GM12872 (cell line): Measurements from ENCODE around the gene SEPTIN5.

Source experiments
- CTCF ChIP-seq: IDR thresholded peaks from 3 replicates; pipeline ENCODE4 v1.5.1; 2011; ENCODE audit warnings: low read depth, mild to moderate bottlenecking, low read length, moderate library complexity; ENCODE audit not compliant: insufficient read depth

SEPTIN5 gene

GRCh38 chr22:19704355-19705015 is 9.8 kb upstream of the SEPTIN5 start:
- TF ChIP-seq CTCF: no peak

- no peak for TF ChIP-seq CTCF
Measured at GRCh38 chr22:19705181-19705934, 8.9 kb upstream of the SEPTIN5 start.

GRCh38 chr22:19706661-19707151 is 7.6 kb upstream of the SEPTIN5 start:
- no peak for TF ChIP-seq CTCF

- TF ChIP-seq CTCF: no peak
Measured at GRCh38 chr22:19707347-19708290, 6.7 kb upstream of the SEPTIN5 start.

GRCh38 chr22:19708321-19709011 is 5.8 kb upstream of the SEPTIN5 start:
- TF ChIP-seq CTCF: no peak

GRCh38 chr22:19709063-19709769 is 5.1 kb upstream of the SEPTIN5 start:
- TF ChIP-seq CTCF: no peak
